SJCRH30 (cell line): ENCODE measurements around the gene MAP3K4. TPM values are rescaled to one million over a fixed set of nuclear protein-coding genes. Genes with fewer than 3 reads are reported as not detected.

Source experiments
- DNase-seq, 2 experiments: peaks; one replicate each; pipeline ENCODE4 v3.0.0-alpha.2; 2015 to 2020
- H3K27ac ChIP-seq: fragments of 250-450 bp; sonication (Bioruptor Pico); 2 replicates; pipeline ENCODE4 v1.5.1; 2020; ENCODE audit warnings: mild to moderate bottlenecking, moderate library complexity
- H3K27me3 ChIP-seq: fragments of 250-450 bp; sonication (Bioruptor Pico); 2 replicates; pipeline ENCODE4 v1.5.1; 2020; ENCODE audit warnings: mild to moderate bottlenecking, moderate library complexity
- H3K36me3 ChIP-seq: fragments of 250-450 bp; sonication (Bioruptor Pico); 2 replicates; pipeline ENCODE4 v1.5.1; 2020; ENCODE audit warnings: mild to moderate bottlenecking, moderate library complexity
- H3K4me1 ChIP-seq: fragments of 250-450 bp; sonication (Bioruptor Pico); 2 replicates; pipeline ENCODE4 v1.5.1; 2020; ENCODE audit warnings: mild to moderate bottlenecking, moderate library complexity
- H3K4me3 ChIP-seq: fragments of 250-450 bp; sonication (Bioruptor Pico); 2 replicates; pipeline ENCODE4 v1.5.1; 2020; ENCODE audit warnings: mild to moderate bottlenecking, moderate library complexity
- H3K9me3 ChIP-seq: fragments of 250-450 bp; sonication (Bioruptor Pico); replicated peaks from 2 replicates; pipeline ENCODE4 v1.5.1; 2020; ENCODE audit warnings: mild to moderate bottlenecking, moderate library complexity
- total RNA-seq: library from RNA; depleted of rRNA; stranded (reverse); fragments of >200 nt; shearing (Covaris generic); gene quantifications from 2 replicates; pipeline ENCODE4 v1.2.3, GENCODE V29; 2014

MAP3K4 gene
- total RNA-seq, 1 experiment from 2014 or later, result 44.7 TPM

GRCh38 chr6:161061576-161061975 lies 70.0 kb downstream of the MAP3K4 start:
- Histone ChIP-seq H3K27me3 (no peaks in the 10 kb centered on the region), H3K4me1 (no peaks in the 10 kb centered on the region), H3K4me3 (no peak overlapping the region), H3K27ac (no peak overlapping the region), H3K36me3 (peaks cover 8% of the 10 kb centered on the region), H3K9me3 (peaks cover 4% of the 10 kb centered on the region)
- no peak for DNase-seq

GRCh38 chr6:161064915-161065314 lies 73.3 kb downstream of the MAP3K4 start:
- H3K4me3 ChIP-seq, result no peak overlapping the region
- no peaks in the 10 kb centered on the region for H3K4me1 ChIP-seq
- H3K36me3 ChIP-seq, result peaks cover 8% of the 10 kb centered on the region
- no peak for DNase-seq
- no peak overlapping the region for H3K27ac ChIP-seq
- H3K27me3 ChIP-seq, result no peaks in the 10 kb centered on the region
- peaks cover 4% of the 10 kb centered on the region for H3K9me3 ChIP-seq

GRCh38 chr6:161066511-161066910 lies 74.9 kb downstream of the MAP3K4 start:
- H3K4me1 ChIP-seq, result no peaks in the 10 kb centered on the region
- H3K36me3 ChIP-seq, result peaks cover 1% of the 10 kb centered on the region
- peaks cover 1% of the 10 kb centered on the region for H3K9me3 ChIP-seq
- no peak overlapping the region for H3K27ac ChIP-seq
- peak; percentile 24 to 48 for DNase-seq
- H3K27me3 ChIP-seq, result no peaks in the 10 kb centered on the region
- no peak overlapping the region for H3K4me3 ChIP-seq

- Histone ChIP-seq H3K4me1 (no peaks in the 10 kb centered on the region), H3K9me3 (no peaks in the 10 kb centered on the region; the same call in 1 of the 2 replicates)
Observed at GRCh38 chr6:161067749-161068148, 76.2 kb downstream of the MAP3K4 start.

GRCh38 chr6:161068321-161068741 lies 76.8 kb downstream of the MAP3K4 start:
- Histone ChIP-seq H3K4me3 (no peak overlapping the region), H3K36me3 (no peaks in the 10 kb centered on the region; the same call in 1 of the 2 replicates), H3K4me1 (no peaks in the 10 kb centered on the region), H3K27me3 (no peaks in the 10 kb centered on the region), H3K9me3 (no peaks in the 10 kb centered on the region; the same call in 1 of the 2 replicates), H3K27ac (no peak overlapping the region)
- no peak for DNase-seq

More at GRCh38 chr6:161067749-161068148, 76.2 kb downstream of the MAP3K4 start:
- Histone ChIP-seq H3K4me3 (no peak overlapping the region), H3K27me3 (no peaks in the 10 kb centered on the region), H3K27ac (no peak overlapping the region), H3K36me3 (no peaks in the 10 kb centered on the region; the same call in 1 of the 2 replicates)
- DNase-seq, result no peak

DNA sequence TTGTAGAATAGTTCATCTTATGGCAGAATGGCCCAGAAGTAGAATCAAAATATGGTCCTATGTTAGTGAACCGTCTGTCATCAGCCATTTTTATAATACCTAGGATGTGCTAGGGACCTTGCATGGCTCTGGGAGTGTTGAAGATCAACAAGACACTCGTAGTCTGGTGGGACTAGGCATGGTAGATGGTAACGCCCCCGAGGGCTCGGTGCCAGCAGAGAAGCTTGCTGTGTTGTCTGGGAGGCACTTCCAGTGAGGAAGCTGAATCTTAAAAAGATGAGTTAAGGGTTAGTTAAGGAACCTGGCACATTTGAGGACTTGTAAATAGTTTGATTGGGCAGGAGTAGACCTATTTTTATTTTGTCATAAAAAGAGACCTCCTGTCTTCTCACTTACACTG lies 82.4 kb downstream of the MAP3K4 start:
- no peak overlapping the region for H3K4me3 ChIP-seq
- 0 out of 2 replicates have a peak, but pooled peaks cover 8% of the 10 kb centered on the region for H3K36me3 ChIP-seq
- no peaks in the 10 kb centered on the region for H3K27me3 ChIP-seq
- H3K27ac ChIP-seq, result no peak overlapping the region
- H3K9me3 ChIP-seq, result no peaks in the 10 kb centered on the region
- no peak for DNase-seq
- H3K4me1 ChIP-seq, result no peaks in the 10 kb centered on the region

- 0 out of 2 replicates have a peak, but pooled peaks cover 8% of the 10 kb centered on the region for H3K36me3 ChIP-seq
- no peak overlapping the region for H3K4me3 ChIP-seq
- no peaks in the 10 kb centered on the region for H3K27me3 ChIP-seq
- no peak for DNase-seq
- no peaks in the 10 kb centered on the region for H3K9me3 ChIP-seq
- no peak overlapping the region for H3K27ac ChIP-seq
- no peaks in the 10 kb centered on the region for H3K4me1 ChIP-seq
Observed at GRCh38 chr6:161074496-161075121, 83.0 kb downstream of the MAP3K4 start.

DNA sequence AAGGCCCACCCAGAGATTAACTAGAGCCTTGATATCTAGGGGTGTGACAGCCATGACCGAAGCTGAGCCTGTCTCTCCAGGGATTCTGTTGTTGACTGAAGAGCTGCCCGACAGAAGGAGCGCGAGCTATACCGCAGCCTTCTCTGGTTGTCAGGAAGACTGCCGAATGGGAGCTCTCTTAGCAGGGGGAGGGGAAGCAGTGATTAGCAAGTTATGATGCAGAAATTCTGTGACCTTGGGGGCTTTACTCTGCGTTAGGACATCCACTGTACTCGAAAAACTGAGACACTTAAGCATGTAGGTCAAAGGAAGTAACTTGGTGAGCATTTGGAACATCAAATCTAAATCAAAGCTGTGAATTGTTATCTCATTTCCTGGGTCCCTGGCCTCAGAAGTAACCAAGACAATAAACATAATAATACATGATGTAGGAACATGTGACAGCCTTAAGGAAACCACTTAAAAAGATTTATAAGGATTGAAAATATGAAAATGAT lies 84.7 kb downstream of the MAP3K4 start:
- Histone ChIP-seq H3K9me3 (no peaks in the 10 kb centered on the region), H3K27ac (no peak overlapping the region), H3K4me1 (no peaks in the 10 kb centered on the region), H3K36me3 (0 out of 2 replicates have a peak, but pooled peaks cover 8% of the 10 kb centered on the region), H3K4me3 (no peak overlapping the region), H3K27me3 (no peaks in the 10 kb centered on the region)
- DNase-seq, result no peak

DNA sequence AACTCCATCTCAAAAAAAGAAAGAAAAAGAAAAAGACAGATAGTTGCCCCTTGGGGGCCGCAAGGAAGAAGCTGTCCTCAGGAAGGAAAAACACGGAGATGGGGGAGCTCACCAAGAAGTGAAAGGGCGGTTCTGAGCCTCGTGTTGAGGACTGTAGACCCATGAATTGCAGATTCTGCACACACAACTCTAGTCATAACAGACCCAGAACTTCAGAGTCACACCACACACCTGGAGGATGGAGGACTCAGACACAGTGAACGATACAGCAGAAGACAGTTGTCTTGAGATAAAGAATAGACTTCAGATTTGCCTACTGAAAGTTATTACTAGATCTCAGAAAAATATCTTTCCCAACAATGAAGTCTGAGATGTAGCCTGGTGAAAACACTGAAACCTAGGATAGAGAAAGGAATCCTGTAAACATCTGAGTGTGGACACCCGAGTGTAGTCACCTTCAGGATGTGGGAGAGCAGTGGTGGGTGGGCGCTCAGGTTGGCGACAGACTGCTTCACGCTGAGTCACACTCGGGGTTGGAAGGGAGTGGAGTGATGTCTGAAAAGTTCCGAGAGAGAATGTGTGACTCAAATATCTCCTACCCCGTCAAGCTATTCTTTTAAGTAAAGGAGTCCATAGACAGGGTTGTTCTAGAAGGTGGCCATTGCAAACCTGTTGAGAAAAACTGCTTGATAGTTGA lies 88.1 kb downstream of the MAP3K4 start:
- no peak overlapping the region for H3K27ac ChIP-seq
- H3K4me1 ChIP-seq, result no peaks in the 10 kb centered on the region
- no peak for DNase-seq
- no peaks in the 10 kb centered on the region for H3K27me3 ChIP-seq
- no peak overlapping the region for H3K4me3 ChIP-seq
- H3K9me3 ChIP-seq, result no peaks in the 10 kb centered on the region
- H3K36me3 ChIP-seq, result peaks cover 21% of the 10 kb centered on the region

DNA sequence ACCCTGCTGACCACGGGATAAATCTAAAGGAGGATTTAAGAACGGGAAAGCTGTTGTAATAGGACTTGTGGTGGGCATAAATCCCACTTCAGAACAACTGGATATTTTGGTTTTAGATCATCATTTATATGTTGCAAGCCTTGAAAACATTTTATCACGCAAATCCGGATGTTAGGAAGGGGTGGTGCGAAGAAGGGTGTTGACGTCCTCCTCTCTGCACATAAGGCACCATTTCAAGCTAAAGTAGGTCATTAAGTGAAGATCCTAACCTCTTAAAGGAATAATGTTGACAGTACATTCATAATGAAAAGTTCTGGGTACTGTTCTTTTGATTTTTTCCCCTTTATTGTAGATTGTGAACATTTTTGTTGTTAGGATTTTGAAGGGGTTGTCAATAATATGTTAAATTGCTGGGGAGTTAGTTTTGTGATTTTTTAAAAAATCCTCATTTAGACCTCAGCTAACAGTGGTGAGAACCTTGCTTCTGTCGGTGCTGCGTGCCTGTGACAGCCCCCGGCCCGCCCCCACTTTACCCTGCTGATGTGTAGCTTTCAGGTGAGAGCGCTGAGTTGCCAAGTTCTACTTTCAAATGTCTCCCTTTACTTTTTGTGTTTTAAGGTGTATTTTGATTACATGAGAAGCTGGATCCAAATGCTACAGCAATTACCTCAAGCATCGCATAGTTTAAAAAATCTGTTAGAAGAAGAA lies 88.8 kb downstream of the MAP3K4 start:
- DNase-seq, result no peak
- H3K36me3 ChIP-seq, result peaks cover 20% of the 10 kb centered on the region
- no peak overlapping the region for H3K27ac ChIP-seq

DNA sequence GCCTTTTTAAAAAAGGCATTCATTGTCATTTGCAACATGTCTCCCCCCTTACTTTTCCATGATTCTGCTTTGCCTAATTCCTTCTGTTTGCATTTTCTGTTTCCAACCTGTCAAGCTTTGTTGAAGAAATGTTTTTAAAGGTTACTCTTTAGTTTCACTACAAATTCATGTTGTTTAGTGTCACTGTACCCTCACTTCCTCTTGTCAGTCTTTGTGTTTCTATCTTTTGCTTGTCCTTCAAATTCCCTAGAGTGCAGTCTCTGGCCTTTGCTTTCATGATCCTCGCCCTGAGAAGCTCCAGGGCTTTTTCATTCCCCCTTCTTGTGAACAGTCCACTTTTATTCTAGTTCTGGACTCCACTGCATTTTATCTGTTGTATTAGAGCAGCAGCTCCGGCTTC lies 90.6 kb downstream of the MAP3K4 start:
- H3K36me3 ChIP-seq, result peaks cover 32% of the 10 kb centered on the region
- no peak overlapping the region for H3K4me3 ChIP-seq
- no peaks in the 10 kb centered on the region for H3K27me3 ChIP-seq
- no peaks in the 10 kb centered on the region for H3K9me3 ChIP-seq
- no peak for DNase-seq
- no peak overlapping the region for H3K27ac ChIP-seq
- H3K4me1 ChIP-seq, result no peaks in the 10 kb centered on the region

More for the DNA sequence above, 88.8 kb downstream of the MAP3K4 start:
- Histone ChIP-seq H3K9me3 (no peaks in the 10 kb centered on the region), H3K4me3 (no peak overlapping the region), H3K4me1 (no peaks in the 10 kb centered on the region), H3K27me3 (no peaks in the 10 kb centered on the region)

DNA sequence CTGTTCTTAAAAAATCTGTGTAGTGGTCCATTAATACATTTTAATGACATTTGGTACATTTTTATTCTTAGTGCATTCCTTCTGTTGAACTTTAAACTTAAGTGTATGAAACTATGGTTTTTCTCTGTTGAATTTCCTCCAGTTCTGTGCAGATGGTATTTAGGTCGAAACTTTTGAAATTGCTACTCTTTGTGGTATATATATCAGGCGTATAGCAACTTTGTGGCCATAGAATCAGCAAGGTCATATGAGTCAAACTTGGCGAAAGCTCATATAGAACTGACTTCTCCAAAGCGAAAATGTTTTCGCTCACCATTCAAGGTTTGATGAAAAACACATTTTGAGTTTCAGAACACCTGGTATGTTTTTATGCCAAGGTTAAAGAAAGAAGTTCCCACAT lies 93.7 kb downstream of the MAP3K4 start:
- Histone ChIP-seq H3K9me3 (no peaks in the 10 kb centered on the region), H3K4me3 (no peak overlapping the region), H3K27me3 (no peaks in the 10 kb centered on the region), H3K4me1 (no peaks in the 10 kb centered on the region), H3K27ac (no peak overlapping the region), H3K36me3 (peaks cover 57% of the 10 kb centered on the region)
- DNase-seq, result no peak

DNA sequence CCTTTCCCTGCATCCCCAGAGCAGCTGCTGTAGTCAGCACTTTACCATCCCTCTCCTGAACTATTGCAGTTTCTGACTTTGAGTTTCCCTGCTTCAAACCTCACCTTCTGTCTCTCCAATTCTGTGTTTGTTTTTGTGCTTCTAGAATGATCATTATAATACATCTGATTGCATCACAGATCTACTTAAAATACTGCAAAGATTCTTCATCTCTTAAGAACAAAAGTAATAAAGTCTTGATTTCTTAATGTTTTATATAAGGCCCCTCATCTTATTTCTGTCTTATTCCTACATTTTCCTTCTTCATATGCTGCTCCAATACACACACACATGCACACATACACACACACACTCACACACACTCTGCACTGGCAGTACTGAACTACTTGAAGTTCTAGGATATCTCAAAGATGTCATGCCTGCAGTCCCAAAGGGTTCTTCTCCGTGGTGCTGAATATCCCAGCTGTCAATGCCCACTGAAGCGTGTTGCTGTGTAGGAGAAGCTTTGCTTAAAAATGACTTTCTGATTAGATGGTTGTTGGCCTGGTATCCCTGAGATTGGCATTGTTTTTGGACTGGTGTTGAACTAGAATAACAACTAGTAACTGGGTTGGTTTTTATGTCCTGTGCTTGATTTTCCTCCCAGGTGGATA lies 97.2 kb downstream of the MAP3K4 start:
- Histone ChIP-seq H3K36me3 (peaks cover 57% of the 10 kb centered on the region), H3K9me3 (no peaks in the 10 kb centered on the region)
- DNase-seq, result peak; percentile 30 to 53

GRCh38 chr6:161091151-161091550 lies 99.6 kb downstream of the MAP3K4 start:
- no peak for DNase-seq
- H3K36me3 ChIP-seq, result peaks cover 55% of the 10 kb centered on the region
- no peaks in the 10 kb centered on the region for H3K9me3 ChIP-seq
- H3K27me3 ChIP-seq, result no peaks in the 10 kb centered on the region
- H3K4me1 ChIP-seq, result no peaks in the 10 kb centered on the region
- H3K27ac ChIP-seq, result no peak overlapping the region
- no peak overlapping the region for H3K4me3 ChIP-seq

More for the DNA sequence above, 97.2 kb downstream of the MAP3K4 start:
- Histone ChIP-seq H3K4me3 (no peak overlapping the region), H3K27ac (no peak overlapping the region), H3K4me1 (no peaks in the 10 kb centered on the region), H3K27me3 (no peaks in the 10 kb centered on the region)
